ENCODE results near the gene ELAVL2.

ELAVL2 gene

GRCh38 chr9:23826120-23826629 lies at the start of gene ELAVL2:
Gene ELAVL2 (minus strand): TSS chr9:23826240. CDS start chr9:23762234, 64,006 bp downstream.
- intact Hi-C loops (cut with DNase I): no loop called here
- peak; percentile 68 to 93 (median 86) for DNase-seq

- no peak for DNase-seq
- intact Hi-C loops (cut with DNase I): no loop called here
These were observed 32.2 kb upstream of the ELAVL2 start for GRCh38 chr9:23858234-23858633.

GRCh38 chr9:23855873-23856604 lies 30.0 kb upstream of the ELAVL2 start:
- intact Hi-C loops (cut with DNase I): no loop called here
- DNase-seq: no peak

- intact Hi-C loops (cut with DNase I): no loop called here
- DNase-seq: peak in 5 of 42 donors; percentile 2 to 36 (median 7)
These were observed 24.9 kb upstream of the ELAVL2 start for GRCh38 chr9:23850690-23851629.

- intact Hi-C loops (cut with DNase I): no loop called here
- DNase-seq: peak in 2 of 42 donors; percentile 3 to 8
These were observed 24.2 kb upstream of the ELAVL2 start for GRCh38 chr9:23850242-23850689.

- no peak for DNase-seq
- intact Hi-C loops (cut with DNase I): no loop called here
These were observed 23.5 kb upstream of the ELAVL2 start for GRCh38 chr9:23849379-23850035.

GRCh38 chr9:23842565-23843129 lies 16.6 kb upstream of the ELAVL2 start:
- no peak for DNase-seq
- intact Hi-C loops (cut with DNase I): no loop called here

- intact Hi-C loops (cut with DNase I): no loop called here
- DNase-seq: no peak
These were observed 15.3 kb upstream of the ELAVL2 start for GRCh38 chr9:23841304-23841703.

- DNase-seq: no peak
- intact Hi-C loops (cut with DNase I): no loop called here
These were observed 11.0 kb upstream of the ELAVL2 start for GRCh38 chr9:23837038-23837437.

GRCh38 chr9:23830929-23831730 lies 5.1 kb upstream of the ELAVL2 start:
- no peak for DNase-seq
- intact Hi-C loops (cut with DNase I): no loop called here

- no peak for DNase-seq
- intact Hi-C loops (cut with DNase I): no loop called here
These were observed 4.4 kb upstream of the ELAVL2 start for GRCh38 chr9:23830476-23830805.

- intact Hi-C loops (cut with DNase I): no loop called here
- DNase-seq: no peak
These were observed 3.8 kb upstream of the ELAVL2 start for GRCh38 chr9:23829580-23830475.

GRCh38 chr9:23825700-23826099 lies 340 bp downstream of the ELAVL2 start:
- intact Hi-C loops (cut with DNase I): no loop called here
- no peak for DNase-seq

GRCh38 chr9:23824830-23825591 lies 1.0 kb downstream of the ELAVL2 start:
- intact Hi-C loops (cut with DNase I): no loop called here
- peak in 3 of 42 donors; percentile 3 to 30 (median 13) for DNase-seq

GRCh38 chr9:23823986-23824829 lies 1.8 kb downstream of the ELAVL2 start:
- intact Hi-C loops (cut with DNase I): no loop called here

GRCh38 chr9:23823269-23823668 lies 2.8 kb downstream of the ELAVL2 start:
- intact Hi-C loops (cut with DNase I): no loop called here
- DNase-seq: no peak

More at GRCh38 chr9:23823986-23824829, 1.8 kb downstream of the ELAVL2 start:
- peak in 1 of 42 donors; percentile 2 for DNase-seq
